ENCODE data around the gene KCNA3.

GRCh38 chr1:110686188-110686587 is 11.4 kb upstream of the KCNA3 start:
- TF ChIP-seq CTCF (IDR thresholded peaks at IDR 0.05): no peak
- no peak for TF ChIP-seq POLR2A (IDR thresholded peaks at IDR 0.05)

Data from testis (tissue), 2 donors.